Naive thymus-derived CD4-positive, alpha-beta T cell (primary cell): ENCODE results near the gene IL6. TPM values are rescaled to one million over a fixed set of nuclear protein-coding genes. Genes with fewer than 3 reads are reported as not detected.

ENCODE experiments used
- ATAC-seq: fragments of 150-1000 bp; cut with Tn5 transposase; 2 replicates; pipeline ENCODE4 v1.10.0; 2021; ENCODE audit warnings: mild to moderate bottlenecking, moderate library complexity
- CTCF ChIA-PET: fragments of 350-600 bp; sonication (Branson Sonifier 250); formaldehyde crosslinking; loops from one replicate; lab custom pipeline; 2021; ENCODE audit warnings: antibody characterized with exemption; lab: Charles Lee
- POLR2A ChIA-PET: fragments of 350-600 bp; sonication (Branson Sonifier 250); formaldehyde crosslinking; loops from one replicate; lab custom pipeline; 2021; ENCODE audit warnings: antibody characterized with exemption, inconsistent platforms; lab: Charles Lee
- DNase-seq, 9 donors: peaks; one replicate each; pipeline versions ENCODE4 v3.0.0 to v3.0.0-alpha.2; 2020 to 2022; ENCODE audit warnings: mixed read lengths in 1 of 9
- H3K27ac ChIP-seq: one replicate; pipeline ENCODE4 v1.7.0; 2013; ENCODE audit warnings: mild to moderate bottlenecking, low read depth, low read length, moderate library complexity
- H3K27me3 ChIP-seq, 2 donors: one replicate each; pipeline ENCODE4 v1.7.0; 2013; ENCODE audit warnings: low read length in 2 of 2, mild to moderate bottlenecking in 2 of 2, moderate library complexity in 2 of 2; ENCODE audit not compliant: control insufficient read depth in 2 of 2, insufficient read depth in 2 of 2
- H3K36me3 ChIP-seq, 3 experiments: 1 replicate in 2 of 3; 2 replicates in 1 of 3; pipeline ENCODE4 v1.7.0; 2013; ENCODE audit warnings: low read length in 3 of 3, mild to moderate bottlenecking in 3 of 3, moderate library complexity in 1 of 3; ENCODE audit not compliant: insufficient read depth in 3 of 3, control insufficient read depth in 2 of 3
- H3K4me1 ChIP-seq, 2 donors: one replicate each; pipeline ENCODE4 v1.7.0; 2013; ENCODE audit warnings: low read length in 2 of 2, mild to moderate bottlenecking in 2 of 2, moderate library complexity in 1 of 2; ENCODE audit not compliant: control insufficient read depth in 2 of 2, insufficient read depth in 2 of 2
- H3K4me3 ChIP-seq: 2 replicates; pipeline ENCODE4 v1.7.0; 2013; ENCODE audit warnings: mild to moderate bottlenecking, low read length
- H3K9me3 ChIP-seq, 3 experiments: 1 replicate in 2 of 3; 2 replicates in 1 of 3; pipeline ENCODE4 v1.7.0; 2013; ENCODE audit warnings: low read length in 3 of 3; ENCODE audit not compliant: control insufficient read depth in 2 of 3
- H3K27ac Mint-ChIP-seq, 9 donors: one replicate each; pipeline ENCODE4 v1.8.0; 2020 to 2022; ENCODE audit warnings: mixed read lengths in 9 of 9, mild to moderate bottlenecking in 8 of 9, moderate library complexity in 5 of 9, inconsistent platforms in 2 of 9
- H3K27me3 Mint-ChIP-seq, 5 donors: one replicate each; pipeline ENCODE4 v1.8.0; 2021 to 2022; ENCODE audit warnings: mixed read lengths in 5 of 5, mild to moderate bottlenecking in 1 of 5
- H3K36me3 Mint-ChIP-seq, 5 donors: one replicate each; pipeline ENCODE4 v1.8.0; 2020 to 2022; ENCODE audit warnings: mixed read lengths in 5 of 5, mild to moderate bottlenecking in 3 of 5, inconsistent platforms in 1 of 5
- H3K4me1 Mint-ChIP-seq, 7 donors: one replicate each; pipeline ENCODE4 v1.8.0; 2020 to 2022; ENCODE audit warnings: mixed read lengths in 7 of 7, mild to moderate bottlenecking in 3 of 7, inconsistent platforms in 1 of 7
- H3K4me3 Mint-ChIP-seq, 10 donors: one replicate each; pipeline ENCODE4 v1.8.0; 2020 to 2022; ENCODE audit warnings: mild to moderate bottlenecking in 10 of 10, mixed read lengths in 10 of 10, moderate library complexity in 6 of 10, inconsistent platforms in 2 of 10
- H3K9me3 Mint-ChIP-seq, 11 donors: one replicate each; pipeline ENCODE4 v1.8.0; 2020 to 2022; ENCODE audit warnings: mixed read lengths in 11 of 11, mild to moderate bottlenecking in 4 of 11, inconsistent platforms in 1 of 11, moderate library complexity in 1 of 11
- intact Hi-C, 2 donors: fragments of 100-400 bp; cut with micrococcal nuclease; formaldehyde crosslinking; loops; one replicate each; pipeline ENCODE4 v1.15.1; 2023
- polyA plus RNA-seq, 2 donors: library from polyadenylated mRNA; unstranded; fragments of 300-500 nt; fragmentation: Illumina TruSeq; gene quantifications; one replicate each; pipeline ENCODE4 v1.2.3, GENCODE V29; 2021
- total RNA-seq, 6 experiments: library from RNA in 5 of 6; stranded (reverse) in 5 of 6; gene quantifications; 1 replicate in 5 of 6; 2 replicates in 1 of 6; pipeline ENCODE4 v1.2.3 and lab custom pipeline; 2021 to 2026

IL6 gene
- total and polyA plus RNA-seq, 7 experiments from 2014 or later = 0.64 to 3.0 (median 0.87) TPM; not detected in 3

DNA sequence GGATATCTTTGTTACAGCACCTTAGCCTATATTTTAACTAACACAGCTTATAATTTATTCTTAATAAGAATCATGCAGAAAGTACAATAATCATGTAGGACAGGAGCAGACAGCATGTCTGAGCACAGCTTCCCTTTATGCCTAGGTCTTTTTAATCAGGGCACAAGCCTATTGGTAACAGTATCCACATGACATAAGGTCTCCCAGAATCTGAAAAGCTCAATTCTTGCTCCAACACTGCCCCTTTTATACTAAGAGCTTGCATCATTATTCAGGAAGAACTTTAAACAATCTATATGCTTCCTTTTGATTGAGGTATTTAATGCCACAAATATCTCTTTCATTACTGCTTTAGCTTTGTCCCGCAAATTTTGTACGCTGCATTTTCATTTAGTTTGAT, 31.6 kb downstream of the IL6 start:
- H3K4me1 ChIP-seq = no peaks in the 10 kb centered on the region
- H3K27me3 Mint-ChIP-seq = peaks cover 41 to 64% (median 46%) of the 10 kb centered on the region in 5 donors
- no peak overlapping the region for H3K27ac Mint-ChIP-seq
- POLR2A ChIA-PET = no interaction called here
- peaks cover 0 to 10% (median 0%) of the 10 kb centered on the region in 5 donors for H3K36me3 Mint-ChIP-seq
- no peak for DNase-seq
- H3K9me3 Mint-ChIP-seq = peaks cover 0 to 14% (median 6%) of the 10 kb centered on the region in 11 donors
- no peaks in the 10 kb centered on the region for H3K27me3 ChIP-seq
- intact Hi-C loops = no loop called here
- H3K4me1 Mint-ChIP-seq = no peaks in the 10 kb centered on the region
- H3K36me3 ChIP-seq = no peaks in the 10 kb centered on the region
- no peaks in the 10 kb centered on the region for H3K9me3 ChIP-seq
- CTCF ChIA-PET = no interaction called here
- no peak overlapping the region for H3K4me3 ChIP-seq
- H3K27ac ChIP-seq = no peak overlapping the region
- no peak overlapping the region for H3K4me3 Mint-ChIP-seq
- ATAC-seq = no peak

DNA sequence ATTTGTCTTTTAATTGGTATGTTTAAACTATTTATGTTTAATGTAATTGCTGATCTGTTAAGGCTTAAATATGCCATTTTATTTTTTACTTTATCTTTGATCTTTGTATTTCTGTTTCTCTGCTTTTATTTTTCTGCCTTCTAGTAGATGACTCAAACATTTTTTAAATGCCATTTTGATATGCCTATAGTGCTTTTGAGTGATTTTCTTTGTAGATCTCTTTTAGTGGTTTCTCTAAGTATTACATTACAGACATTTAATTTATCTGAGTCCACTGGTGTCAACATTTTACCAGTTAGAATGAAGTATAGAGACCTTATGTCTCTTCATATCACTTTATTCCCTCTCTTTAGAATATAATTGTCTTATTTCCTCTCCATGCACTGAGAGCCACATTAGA, 32.7 kb downstream of the IL6 start:
- peaks cover 0 to 13% (median under 1%) of the 10 kb centered on the region in 11 donors for H3K9me3 Mint-ChIP-seq
- no peaks in the 10 kb centered on the region for H3K27me3 ChIP-seq
- no peak overlapping the region for H3K4me3 Mint-ChIP-seq
- H3K36me3 ChIP-seq = no peaks in the 10 kb centered on the region
- no peak for DNase-seq
- ATAC-seq = no peak
- H3K4me1 Mint-ChIP-seq = no peaks in the 10 kb centered on the region
- no peak overlapping the region for H3K27ac Mint-ChIP-seq
- H3K9me3 ChIP-seq = no peaks in the 10 kb centered on the region
- peaks cover 47 to 62% (median 52%) of the 10 kb centered on the region in 5 donors for H3K27me3 Mint-ChIP-seq
- ChIA-PET CTCF (no interaction called here), POLR2A (no interaction called here)
- H3K4me3 ChIP-seq = no peak overlapping the region
- H3K4me1 ChIP-seq = no peaks in the 10 kb centered on the region
- H3K27ac ChIP-seq = no peak overlapping the region
- peaks cover 0 to 10% (median 0%) of the 10 kb centered on the region in 5 donors for H3K36me3 Mint-ChIP-seq
- intact Hi-C loops = no loop called here

DNA sequence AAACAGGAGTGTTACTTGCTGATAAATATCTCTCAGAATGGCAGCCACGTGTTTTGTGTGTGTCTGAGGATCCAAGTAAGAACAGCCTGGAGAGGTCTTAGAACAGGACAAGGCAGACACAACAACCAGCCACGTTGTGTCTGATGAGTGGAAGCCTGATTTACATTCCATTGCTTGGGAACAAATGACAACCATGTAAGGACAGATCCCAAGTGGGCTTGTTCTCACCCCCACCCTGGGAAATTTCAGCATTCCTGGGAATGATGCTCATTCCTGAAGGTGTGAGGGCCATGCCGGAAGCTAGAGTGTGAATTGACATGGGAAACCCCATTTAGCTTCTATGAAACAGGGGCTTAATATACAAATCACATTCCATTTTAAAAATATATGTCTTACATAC, 35.9 kb downstream of the IL6 start:
- Mint-ChIP-seq H3K9me3 (peaks cover 0 to 13% (median 0%) of the 10 kb centered on the region in 11 donors), H3K36me3 (peaks cover 0 to 4% (median 0%) of the 10 kb centered on the region in 5 donors), H3K27me3 (peaks cover 46 to 62% (median 52%) of the 10 kb centered on the region in 5 donors), H3K4me3 (no peak overlapping the region), H3K27ac (no peak overlapping the region), H3K4me1 (no peaks in the 10 kb centered on the region)
- DNase-seq (no peak), ATAC-seq (no peak)
- POLR2A ChIA-PET = no interaction called here
- intact Hi-C loops = no loop called here
- no peak overlapping the region for H3K4me3 ChIP-seq
- H3K27ac ChIP-seq = no peak overlapping the region
- H3K4me1 ChIP-seq = no peaks in the 10 kb centered on the region
- CTCF ChIA-PET = no interaction called here
- no peaks in the 10 kb centered on the region for H3K27me3 ChIP-seq
- H3K36me3 ChIP-seq = no peaks in the 10 kb centered on the region
- no peaks in the 10 kb centered on the region for H3K9me3 ChIP-seq

DNA sequence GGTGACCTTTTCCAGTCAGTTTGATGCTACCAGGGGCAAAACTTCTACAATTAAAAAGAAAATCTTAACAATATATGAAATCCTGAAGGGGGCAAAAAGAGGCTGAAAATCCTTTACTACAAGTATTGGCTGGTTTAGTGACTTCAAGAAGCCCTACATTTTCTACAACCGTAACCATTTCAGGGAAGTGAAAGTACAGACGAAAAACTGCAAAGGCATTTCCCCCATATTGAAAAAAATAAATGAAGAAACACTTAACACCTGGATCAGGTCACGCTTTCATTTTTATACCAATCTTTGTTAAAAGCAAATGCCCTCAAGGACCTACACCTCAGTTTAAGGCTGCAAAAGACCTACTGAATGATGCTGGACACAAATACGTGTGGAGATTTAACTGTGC, 38.6 kb downstream of the IL6 start:
- Histone ChIP-seq H3K4me1 (no peaks in the 10 kb centered on the region), H3K27ac (no peak overlapping the region), H3K4me3 (no peak overlapping the region), H3K27me3 (no peaks in the 10 kb centered on the region), H3K9me3 (no peaks in the 10 kb centered on the region), H3K36me3 (no peaks in the 10 kb centered on the region)
- peaks cover 45 to 59% (median 47%) of the 10 kb centered on the region in 5 donors for H3K27me3 Mint-ChIP-seq
- no peaks in the 10 kb centered on the region for H3K4me1 Mint-ChIP-seq
- H3K27ac Mint-ChIP-seq = no peak overlapping the region
- ChIA-PET POLR2A (no interaction called here), CTCF (no interaction called here)
- no peak for ATAC-seq
- H3K36me3 Mint-ChIP-seq = no peaks in the 10 kb centered on the region
- peaks cover 0 to 2% (median 0%) of the 10 kb centered on the region in 11 donors for H3K9me3 Mint-ChIP-seq
- no peak overlapping the region for H3K4me3 Mint-ChIP-seq
- intact Hi-C loops = no loop called here
- no peak for DNase-seq

DNA sequence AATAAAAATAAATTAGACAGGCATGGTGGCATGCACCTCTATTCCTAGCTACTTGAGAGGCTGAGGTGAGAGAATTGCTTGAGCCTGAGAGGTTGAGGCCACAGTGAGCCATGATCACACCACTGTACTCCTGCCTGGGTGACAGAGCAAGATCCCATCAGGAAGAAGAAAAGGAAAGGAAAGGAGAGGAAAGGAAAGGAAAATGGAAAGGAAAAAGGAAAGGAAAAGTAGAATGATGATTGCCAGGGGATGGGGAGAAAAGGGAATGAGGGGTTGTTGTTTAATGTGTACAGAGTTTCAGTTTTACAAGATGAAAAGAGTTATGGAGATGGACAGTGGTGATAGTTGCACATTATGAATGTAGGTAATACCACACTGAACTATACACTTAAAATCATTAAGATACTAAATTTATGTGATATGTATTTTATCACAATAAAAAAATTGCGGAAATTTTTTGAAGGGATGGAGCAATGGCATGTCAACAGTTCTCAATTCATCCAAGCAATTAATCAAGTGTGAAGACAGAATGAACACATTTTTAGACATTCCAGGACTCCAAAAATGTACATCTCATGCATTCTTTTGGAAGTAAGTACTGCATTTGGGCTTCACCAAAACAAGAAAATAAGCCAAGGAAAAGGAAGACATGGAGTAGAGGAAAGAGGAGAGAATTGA, 44.3 kb downstream of the IL6 start:
- no peaks in the 10 kb centered on the region for H3K4me1 Mint-ChIP-seq
- H3K27ac ChIP-seq = no peak overlapping the region
- H3K27me3 Mint-ChIP-seq = peaks cover 22 to 58% (median 30%) of the 10 kb centered on the region in 5 donors
- H3K4me1 ChIP-seq = no peaks in the 10 kb centered on the region
- H3K9me3 ChIP-seq = no peaks in the 10 kb centered on the region
- H3K4me3 ChIP-seq = no peak overlapping the region
- H3K4me3 Mint-ChIP-seq = no peak overlapping the region
- no peaks in the 10 kb centered on the region for H3K27me3 ChIP-seq
- ATAC-seq = no peak
- CTCF ChIA-PET = no interaction called here
- no peaks in the 10 kb centered on the region for H3K36me3 Mint-ChIP-seq
- intact Hi-C loops = no loop called here
- no peaks in the 10 kb centered on the region for H3K36me3 ChIP-seq
- DNase-seq = no peak
- POLR2A ChIA-PET = no interaction called here
- peaks cover 0 to 1% (median 0%) of the 10 kb centered on the region in 11 donors for H3K9me3 Mint-ChIP-seq
- H3K27ac Mint-ChIP-seq = peak overlapping the region in 1 of 9 donors; percentile 33

DNA sequence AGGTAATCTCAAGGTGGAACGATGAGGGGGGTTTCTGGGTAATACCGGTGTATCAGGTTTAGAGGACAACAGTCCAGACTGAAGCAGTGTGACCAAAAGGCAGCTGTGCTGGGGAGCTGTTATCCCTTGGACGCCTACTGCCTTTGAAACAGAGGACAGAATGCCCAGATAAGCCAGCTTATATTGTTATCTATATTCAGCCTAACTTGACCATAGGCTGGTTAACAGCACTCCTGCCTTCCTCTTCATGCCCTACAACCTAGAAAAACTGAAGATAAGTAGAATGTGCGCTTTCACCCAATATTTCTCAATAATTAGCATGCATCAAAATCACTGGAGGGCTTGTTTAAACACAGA, 44.9 kb downstream of the IL6 start:
- DNase-seq (no peak), ATAC-seq (no peak)
- Mint-ChIP-seq H3K9me3 (peaks cover 0 to 1% (median 0%) of the 10 kb centered on the region in 11 donors), H3K27me3 (peaks cover 21 to 59% (median 30%) of the 10 kb centered on the region in 5 donors), H3K36me3 (no peaks in the 10 kb centered on the region), H3K4me3 (no peak overlapping the region), H3K4me1 (no peaks in the 10 kb centered on the region), H3K27ac (no peak overlapping the region)
- H3K27me3 ChIP-seq = no peaks in the 10 kb centered on the region
- H3K4me3 ChIP-seq = no peak overlapping the region
- H3K36me3 ChIP-seq = no peaks in the 10 kb centered on the region
- intact Hi-C loops = no loop called here
- no peak overlapping the region for H3K27ac ChIP-seq
- POLR2A ChIA-PET = no interaction called here
- no peaks in the 10 kb centered on the region for H3K4me1 ChIP-seq
- CTCF ChIA-PET = no interaction called here
- H3K9me3 ChIP-seq = no peaks in the 10 kb centered on the region

DNA sequence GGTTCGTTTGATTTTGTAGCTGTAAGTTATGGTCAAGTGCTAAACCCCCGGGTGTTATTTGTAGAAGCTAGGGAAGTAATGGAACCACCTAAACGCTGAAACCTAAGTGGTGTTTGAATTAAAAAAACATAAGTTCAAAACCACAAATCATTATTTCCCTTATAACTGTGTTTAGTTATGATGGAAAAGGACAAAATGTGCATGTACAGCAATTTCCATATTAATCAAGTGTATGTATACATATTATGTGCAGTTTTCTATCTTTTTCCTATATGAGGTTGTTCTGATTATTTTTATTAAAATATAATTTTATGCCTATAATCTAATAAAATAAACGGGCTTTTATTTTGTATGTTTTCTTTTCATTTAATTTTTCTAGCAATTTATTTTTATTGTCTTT, 45.9 kb downstream of the IL6 start:
- Mint-ChIP-seq H3K4me3 (no peak overlapping the region), H3K4me1 (no peaks in the 10 kb centered on the region), H3K27ac (no peak overlapping the region), H3K27me3 (peaks cover 14 to 58% (median 22%) of the 10 kb centered on the region in 5 donors), H3K36me3 (no peaks in the 10 kb centered on the region), H3K9me3 (peaks cover 0 to 1% (median 0%) of the 10 kb centered on the region in 11 donors)
- POLR2A ChIA-PET = no interaction called here
- CTCF ChIA-PET = interaction anchor here (0.7 kb wide), 1 partner anchor 45 kb away, joined by 4 read pairs; no protein-coding TSS in a partner anchor
- no peak overlapping the region for H3K4me3 ChIP-seq
- intact Hi-C loops = no loop called here
- H3K27ac ChIP-seq = no peak overlapping the region
- ATAC-seq (no peak), DNase-seq (no peak)
- no peaks in the 10 kb centered on the region for H3K9me3 ChIP-seq
- no peaks in the 10 kb centered on the region for H3K36me3 ChIP-seq
- H3K4me1 ChIP-seq = no peaks in the 10 kb centered on the region
- H3K27me3 ChIP-seq = no peaks in the 10 kb centered on the region
